Left ventricle myocardium inferior (tissue), 1 donor: ENCODE data around the gene TCF4. TPM values are rescaled to one million over a fixed set of nuclear protein-coding genes. Genes with fewer than 3 reads are reported as not detected.

Experiments
- DNase-seq: peaks from one replicate; pipeline ENCODE4 v3.0.0-alpha.2; 2020
- H3K27ac ChIP-seq: fragments of 200-600 bp; replicated peaks from 2 replicates; pipeline ENCODE4 v1.8.0; 2021
- H3K27me3 ChIP-seq: fragments of 200-600 bp; 2 replicates; pipeline ENCODE4 v1.8.0; 2021; ENCODE audit warnings: low read depth
- H3K36me3 ChIP-seq: fragments of 200-600 bp; 2 replicates; pipeline ENCODE4 v1.8.0; 2021
- H3K4me1 ChIP-seq: fragments of 200-600 bp; 2 replicates; pipeline ENCODE4 v1.8.0; 2021
- H3K4me3 ChIP-seq: fragments of 200-600 bp; 2 replicates; pipeline ENCODE4 v1.8.0; 2021; ENCODE audit warnings: mild to moderate bottlenecking, moderate library complexity
- H3K9me3 ChIP-seq: fragments of 200-600 bp; replicated peaks from 2 replicates; pipeline ENCODE4 v1.8.0; 2021
- CTCF ChIP-seq: fragments of 200-600 bp; IDR thresholded peaks from 2 replicates; pipeline ENCODE4 v1.8.0; 2021; ENCODE audit warnings: antibody characterized with exemption, mild to moderate bottlenecking, borderline replicate concordance
- intact Hi-C: fragments of 100-400 bp; cut with micrococcal nuclease; formaldehyde crosslinking; loops from one replicate; pipeline ENCODE4 v1.11.0; 2022
- total RNA-seq: library from RNA; stranded (reverse); fragmentation: NEBNext Ultra II Directional; extraction: Animal tissue kit (Norgen Biotek cat#: 25700); gene quantifications from one replicate; pipeline ENCODE4 v1.2.1, GENCODE V29; 2021
- donor health status: DM: no; HTN: yes; CAD: no; lungs with severe emphysema.

TCF4 gene
- total RNA-seq, 1 donor from 2014 or later, result 58.9 TPM

DNA sequence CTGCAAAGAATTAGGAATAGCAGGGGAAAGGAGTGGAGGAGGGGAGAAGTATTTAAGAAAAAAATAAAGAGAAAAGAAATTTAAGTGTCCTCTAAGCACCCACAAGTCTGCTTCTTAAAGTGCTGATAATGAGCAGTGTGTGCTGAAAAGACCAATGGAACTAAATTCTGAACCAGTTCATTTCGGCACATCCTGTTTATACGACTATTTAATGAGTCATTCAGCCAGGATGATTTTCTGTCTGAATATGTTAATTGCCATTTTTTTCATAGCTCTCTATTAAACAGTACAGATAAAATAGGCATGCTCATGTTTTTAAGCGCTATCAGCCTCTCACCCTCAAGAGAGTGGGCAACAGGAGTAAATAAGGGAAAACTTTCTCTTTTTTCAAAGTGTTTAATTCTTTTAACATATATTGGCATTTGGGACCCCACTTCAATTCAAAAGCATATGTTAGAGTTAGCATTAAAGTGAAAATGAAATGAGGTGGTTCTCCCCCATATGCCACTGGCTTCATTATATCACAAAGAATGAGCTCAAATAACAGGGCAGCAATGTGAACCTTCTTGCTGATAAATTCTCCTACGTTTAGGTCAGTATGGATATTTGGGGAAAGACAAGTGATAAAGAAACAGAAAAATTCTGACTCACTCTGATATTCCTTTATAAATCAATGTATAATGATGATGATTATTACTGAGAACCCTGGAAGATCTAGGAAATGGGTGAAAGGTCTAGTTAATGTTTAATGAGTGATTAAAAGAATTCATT is 87.5 kb downstream of the TCF4 start:
- H3K4me1 ChIP-seq, result peaks cover 49% of the 10 kb centered on the region
- H3K36me3 ChIP-seq, result no peaks in the 10 kb centered on the region
- intact Hi-C loops, result loop anchor here (10.0 kb wide), 2 partner anchors 76 to 186 kb away; no protein-coding TSS in a partner anchor
- peak overlapping the region; percentile 70 for H3K27ac ChIP-seq
- no peaks in the 10 kb centered on the region for H3K9me3 ChIP-seq
- peak overlapping the region; percentile 16 for H3K4me3 ChIP-seq
- TF ChIP-seq CTCF, result no peak
- DNase-seq, result no peak
- no peaks in the 10 kb centered on the region for H3K27me3 ChIP-seq

DNA sequence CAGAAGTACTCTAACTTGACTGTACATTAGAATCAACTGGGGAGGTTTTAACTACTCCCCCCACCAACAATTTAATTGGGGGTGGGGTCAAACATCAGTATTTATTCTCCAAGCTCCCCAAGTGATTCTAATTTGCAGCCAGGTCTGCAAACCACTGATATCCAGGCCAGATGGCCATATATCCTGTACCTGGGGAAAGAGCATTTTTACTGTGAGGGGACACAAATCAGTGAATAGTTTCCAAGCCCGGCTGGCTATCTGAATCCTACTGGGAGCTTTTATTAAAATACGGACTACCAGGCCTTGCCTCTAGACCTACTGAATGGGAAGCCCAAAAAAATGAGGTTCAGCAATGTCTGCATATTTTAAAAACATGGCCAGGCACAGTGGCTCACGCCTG is 88.5 kb downstream of the TCF4 start:
- no peak overlapping the region for H3K4me3 ChIP-seq
- no peak for TF ChIP-seq CTCF
- H3K9me3 ChIP-seq, result no peaks in the 10 kb centered on the region
- H3K4me1 ChIP-seq, result peaks cover 49% of the 10 kb centered on the region
- H3K36me3 ChIP-seq, result no peaks in the 10 kb centered on the region
- H3K27ac ChIP-seq, result peak overlapping the region; percentile 70
- no peak for DNase-seq
- intact Hi-C loops, result no loop called here
- H3K27me3 ChIP-seq, result no peaks in the 10 kb centered on the region

GRCh38 chr18:55497825-55498403 is 90.1 kb downstream of the TCF4 start:
- DNase-seq, result no peak
- intact Hi-C loops, result no loop called here
- no peak overlapping the region for H3K4me3 ChIP-seq
- no peaks in the 10 kb centered on the region for H3K27me3 ChIP-seq
- H3K9me3 ChIP-seq, result no peaks in the 10 kb centered on the region
- H3K4me1 ChIP-seq, result peaks cover 47% of the 10 kb centered on the region
- no peak for TF ChIP-seq CTCF
- no peak overlapping the region for H3K27ac ChIP-seq
- no peaks in the 10 kb centered on the region for H3K36me3 ChIP-seq

DNA sequence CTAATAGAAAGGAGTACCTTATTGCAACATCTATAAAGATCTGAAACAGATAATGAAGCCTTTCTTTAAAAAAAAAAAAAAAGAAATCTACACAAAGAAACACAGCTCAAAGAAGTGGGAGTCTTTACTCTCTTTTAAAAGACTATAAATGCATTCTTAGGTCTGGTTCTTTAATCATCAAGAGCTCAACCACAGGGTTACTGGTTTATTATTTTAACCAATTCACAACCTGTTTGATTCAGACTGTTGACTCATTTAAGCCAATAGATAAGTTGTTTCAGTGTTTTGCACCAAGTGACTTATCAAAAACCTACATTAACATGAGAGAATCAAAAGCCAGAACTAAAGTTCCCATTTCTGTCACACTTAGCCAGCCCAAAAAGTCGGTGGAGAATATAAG is 93.1 kb downstream of the TCF4 start:
- Histone ChIP-seq H3K27me3 (no peaks in the 10 kb centered on the region), H3K27ac (no peak overlapping the region), H3K36me3 (no peaks in the 10 kb centered on the region), H3K4me1 (peaks cover 35% of the 10 kb centered on the region), H3K4me3 (no peak overlapping the region), H3K9me3 (no peaks in the 10 kb centered on the region)
- TF ChIP-seq CTCF, result no peak
- no peak for DNase-seq
- intact Hi-C loops, result no loop called here

GRCh38 chr18:55494441-55494840 is 93.6 kb downstream of the TCF4 start:
- no peak for TF ChIP-seq CTCF

More at GRCh38 chr18:55494441-55494840, 93.6 kb downstream of the TCF4 start:
- peaks cover 35% of the 10 kb centered on the region for H3K4me1 ChIP-seq
- H3K27me3 ChIP-seq, result no peaks in the 10 kb centered on the region
- no peak for DNase-seq
- no peak overlapping the region for H3K4me3 ChIP-seq
- H3K27ac ChIP-seq, result no peak overlapping the region
- intact Hi-C loops, result no loop called here
- no peaks in the 10 kb centered on the region for H3K36me3 ChIP-seq
- H3K9me3 ChIP-seq, result no peaks in the 10 kb centered on the region
